Measurements from ENCODE around the gene SSX3. TPM values are rescaled to one million over a fixed set of nuclear protein-coding genes. Genes with fewer than 3 reads are reported as not detected.

The SSX3 gene
- total RNA-seq, 6 experiments from 2014 or later, result not detected

- no peaks in the 10 kb centered on the region for H3K36me3 ChIP-seq
- H3K27me3 ChIP-seq, result no peaks in the 10 kb centered on the region
- H3K4me3 ChIP-seq, result no peak overlapping the region
- H3K4me1 ChIP-seq, result no peaks in the 10 kb centered on the region
- no peaks in the 10 kb centered on the region for H3K9me3 ChIP-seq
- intact Hi-C loops (cut with DNase I), result no loop called here
- 72% methylated on average over 7 of the region's 11 CpGs for WGBS (ENCODE audit: insufficient coverage, low coverage, low lambda C conversion rate, missing lambda C conversion rate)
- DNase-seq (no peak), ATAC-seq (no peak)
- H3K27ac ChIP-seq, result no peak overlapping the region
- TF ChIP-seq CTCF (IDR thresholded peaks at IDR 0.05), result no peak
- no peak for TF ChIP-seq POLR2A (IDR thresholded peaks at IDR 0.05)
These were observed 50.3 kb downstream of the SSX3 start for GRCh38 chrX:48306175-48306574.

Small RNAs within 50 kb of the gene (small RNA-seq; reads per million reads assigned to genes)
- 0 reads per million in 2 experiments for gene AL606490.7
- 0 reads per million in 2 experiments for gene AL606490.9

Other genes starting within 250 kb of the SSX3 start
- gene SPACA5B, start 226.1 kb downstream of the SSX3 start, total RNA-seq, result not detected
- gene SSX5, start 159.9 kb downstream of the SSX3 start, total RNA-seq, result not detected
- gene SSX1, start 101.3 kb downstream of the SSX3 start, total RNA-seq, result not detected
- not detected for gene SSX4, start 26.8 kb upstream of the SSX3 start, total RNA-seq
- gene SSX4B, start 55.3 kb upstream of the SSX3 start, total RNA-seq, result not detected
- 1 to 10 TPM in 1 of 6 experiments, under 1 TPM in 4, not detected in 1; 0.22 to 1.4 (median 0.37) TPM for gene SLC38A5, start 113.6 kb upstream of the SSX3 start, total RNA-seq
- 10 to 100 TPM in 5 of 6 experiments, 1 to 10 TPM in 1; 9.9 to 30.4 (median 12.5) TPM for gene FTSJ1, start 119.5 kb upstream of the SSX3 start, total RNA-seq
- gene PORCN, start 152.3 kb upstream of the SSX3 start, total RNA-seq, result 1 to 10 TPM; 1.7 to 6.1 (median 1.9) TPM
- 100 to 1,000 TPM; 150 to 276 (median 225) TPM for gene EBP, start 165.1 kb upstream of the SSX3 start, total RNA-seq
- 1 to 10 TPM; 4.3 to 7.5 (median 5.6) TPM for gene TBC1D25, start 183.0 kb upstream of the SSX3 start, total RNA-seq
- gene RBM3, start 217.8 kb upstream of the SSX3 start, total RNA-seq, result 10 to 100 TPM; 14.7 to 69.0 (median 57.7) TPM
- gene WDR13, start 240.8 kb upstream of the SSX3 start, total RNA-seq, result 100 to 1,000 TPM in 2 of 6 experiments, 10 to 100 TPM in 4; 46.5 to 193 (median 80.8) TPM